Activated T-cell treated with anti-CD3 and anti-CD28 coated beads, Interleukin-2, amount 50 U/mL, for 4 hours (primary cell): Measurements from ENCODE around the gene ETV3. TPM values are rescaled to one million over a fixed set of nuclear protein-coding genes. Genes with fewer than 3 reads are reported as not detected.
"Not testable (repeated sequence)": the region's sequence is repeated elsewhere in the genome, so short reads cannot be mapped to it uniquely, and the experiment has no call there.

Experiments
- ATAC-seq, 2 donors: fragments of 200-7000 bp; cut with Tn5 transposase; one replicate each; pipeline ENCODE4 v1.10.0; 2021
- DNase-seq: peaks from one replicate; pipeline ENCODE4 v3.0.0-alpha.2; 2020
- H3K27me3 Mint-ChIP-seq: one replicate; pipeline ENCODE4 v1.8.0; 2021; ENCODE audit warnings: low read depth, mixed read lengths
- H3K36me3 Mint-ChIP-seq: one replicate; pipeline ENCODE4 v1.8.0; 2022; ENCODE audit warnings: mixed read lengths; ENCODE audit not compliant: insufficient read depth
- H3K4me1 Mint-ChIP-seq: one replicate; pipeline ENCODE4 v1.8.0; 2021; ENCODE audit warnings: low read depth, mixed read lengths
- H3K4me3 Mint-ChIP-seq: one replicate; pipeline ENCODE4 v1.8.0; 2021; ENCODE audit warnings: mild to moderate bottlenecking, moderate library complexity, mixed read lengths
- H3K9me3 Mint-ChIP-seq: one replicate; pipeline ENCODE4 v1.8.0; 2021; ENCODE audit warnings: mixed read lengths
- total RNA-seq, 3 donors: library from RNA; stranded (reverse); gene quantifications; one replicate each; pipeline ENCODE4 v1.2.1, GENCODE V29; 2021

ETV3 gene
- total RNA-seq, 3 donors from 2014 or later = 20.3 to 23.5 (median 21.2) TPM

GRCh38 chr1:157105298-157105987 is 32.8 kb downstream of the ETV3 start:
- Mint-ChIP-seq H3K36me3 (no peaks in the 10 kb centered on the region), H3K9me3 (no peaks in the 10 kb centered on the region), H3K4me1 (peaks cover 2% of the 10 kb centered on the region), H3K4me3 (no peak overlapping the region), H3K27me3 (peaks cover 30% of the 10 kb centered on the region)
- no peak for ATAC-seq
- DNase-seq = no peak

DNA sequence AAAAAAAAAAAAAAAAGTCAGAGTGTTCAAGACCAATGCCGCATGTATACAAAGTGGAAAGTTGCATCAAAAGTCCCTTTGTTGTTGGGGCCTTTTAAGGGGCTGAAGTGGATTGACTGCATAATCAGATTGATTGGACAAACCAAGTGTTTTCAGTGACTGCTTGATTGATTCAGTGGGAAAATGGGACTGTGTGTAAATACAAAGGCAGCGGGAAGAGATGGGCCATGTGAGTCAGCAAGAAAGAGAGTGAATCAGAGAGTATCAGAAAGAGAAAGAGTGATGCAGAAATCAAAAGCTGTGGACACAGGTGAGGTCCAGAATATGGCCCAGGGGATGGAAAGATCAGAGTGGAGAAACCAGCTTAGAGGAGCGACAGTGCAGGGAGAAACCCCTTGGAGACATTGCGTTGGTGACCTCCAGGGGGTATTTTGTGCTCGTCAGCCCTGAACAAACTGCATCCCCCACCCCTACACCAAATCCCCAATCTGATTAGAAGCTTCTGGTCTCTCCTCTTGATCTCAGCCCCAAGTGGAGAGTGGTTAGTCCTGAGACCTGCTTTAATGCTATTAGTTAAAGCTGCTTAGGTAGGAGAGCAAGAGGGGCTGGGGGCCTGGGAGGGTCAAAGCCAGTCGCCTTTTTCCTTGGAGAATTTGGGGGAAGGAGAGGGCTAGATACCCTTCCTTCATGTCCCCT is 33.4 kb downstream of the ETV3 start:
- DNase-seq (no peak), ATAC-seq (no peak)
- Mint-ChIP-seq H3K9me3 (no peaks in the 10 kb centered on the region), H3K4me1 (peaks cover 2% of the 10 kb centered on the region), H3K4me3 (no peak overlapping the region), H3K36me3 (no peaks in the 10 kb centered on the region), H3K27me3 (peaks cover 30% of the 10 kb centered on the region)

GRCh38 chr1:157103268-157103667 is 34.9 kb downstream of the ETV3 start:
- no peak for ATAC-seq
- Mint-ChIP-seq H3K4me1 (peaks cover 2% of the 10 kb centered on the region), H3K4me3 (no peak overlapping the region), H3K27me3 (peaks cover 22% of the 10 kb centered on the region), H3K9me3 (no peaks in the 10 kb centered on the region), H3K36me3 (no peaks in the 10 kb centered on the region)
- DNase-seq = no peak

GRCh38 chr1:157101149-157101548 is 37.0 kb downstream of the ETV3 start:
- no peaks in the 10 kb centered on the region for H3K36me3 Mint-ChIP-seq
- no peaks in the 10 kb centered on the region for H3K9me3 Mint-ChIP-seq
- ATAC-seq = no peak
- peaks cover 2% of the 10 kb centered on the region for H3K4me1 Mint-ChIP-seq
- DNase-seq = no peak
- H3K4me3 Mint-ChIP-seq = no peak overlapping the region
- peaks cover 5% of the 10 kb centered on the region for H3K27me3 Mint-ChIP-seq

DNA sequence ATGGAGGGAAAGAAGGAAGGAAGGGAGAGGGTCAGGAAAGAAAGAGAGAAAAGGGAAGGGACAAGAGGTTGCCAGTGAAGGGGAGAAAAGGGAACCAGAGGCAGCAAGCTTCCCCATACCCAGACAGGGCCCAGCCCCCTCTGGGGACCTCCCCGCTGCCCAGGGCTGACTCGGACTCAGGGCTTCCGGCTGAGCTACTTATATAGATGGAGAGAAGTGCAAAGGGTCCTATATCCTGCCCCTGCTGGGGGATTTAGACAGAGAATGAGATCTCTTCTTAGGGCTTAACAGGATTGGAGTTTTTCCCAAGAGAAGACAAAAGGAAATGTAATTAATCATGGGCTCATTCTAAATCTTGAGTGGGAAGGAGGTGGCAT is 38.6 kb downstream of the ETV3 start, which contains the start of gene ETV3L:
Gene ETV3L (minus strand): TSS at position 176 of the 377 bp plus-strand sequence. CDS start 285 bp downstream, outside the sequence.
- H3K9me3 Mint-ChIP-seq = no peaks in the 10 kb centered on the region
- no peak for DNase-seq
- H3K36me3 Mint-ChIP-seq = no peaks in the 10 kb centered on the region
- no peak for ATAC-seq
- H3K4me3 Mint-ChIP-seq = no peak within 1 kb of the TSS
- no peaks in the 10 kb centered on the region for H3K27me3 Mint-ChIP-seq
- H3K4me1 Mint-ChIP-seq = peaks cover 1% of the 10 kb centered on the region

GRCh38 chr1:157098987-157099632 is 39.1 kb downstream of the ETV3 start:
- not testable (repeated sequence) for DNase-seq, ATAC-seq, H3K4me1 Mint-ChIP-seq, H3K27me3 Mint-ChIP-seq, H3K9me3 Mint-ChIP-seq, H3K4me3 Mint-ChIP-seq, H3K36me3 Mint-ChIP-seq

DNA sequence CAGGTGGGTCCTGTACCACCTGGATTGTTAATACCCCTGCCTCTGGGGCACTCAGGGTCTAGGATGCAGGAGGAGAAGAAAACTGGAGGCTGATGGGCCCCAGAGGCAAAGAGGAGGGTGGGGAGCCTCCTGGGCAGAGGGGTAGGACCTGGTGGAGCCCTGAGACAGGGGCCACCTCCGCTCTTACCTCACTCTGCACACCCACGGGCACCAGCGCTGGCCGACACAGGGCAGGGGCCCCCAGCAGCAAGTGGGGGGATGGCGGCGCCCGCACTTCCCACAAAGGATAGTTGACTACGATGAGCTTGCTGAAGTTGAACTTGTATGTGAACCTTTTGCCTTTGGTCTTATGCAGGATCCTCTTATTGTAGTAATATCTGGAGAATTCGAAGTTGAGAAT is 39.7 kb downstream of the ETV3 start:
- H3K9me3 Mint-ChIP-seq = no peaks in the 10 kb centered on the region
- ATAC-seq = no peak
- no peak overlapping the region for H3K4me3 Mint-ChIP-seq
- no peak for DNase-seq
- no peaks in the 10 kb centered on the region for H3K27me3 Mint-ChIP-seq
- H3K36me3 Mint-ChIP-seq = no peaks in the 10 kb centered on the region
- no peaks in the 10 kb centered on the region for H3K4me1 Mint-ChIP-seq

DNA sequence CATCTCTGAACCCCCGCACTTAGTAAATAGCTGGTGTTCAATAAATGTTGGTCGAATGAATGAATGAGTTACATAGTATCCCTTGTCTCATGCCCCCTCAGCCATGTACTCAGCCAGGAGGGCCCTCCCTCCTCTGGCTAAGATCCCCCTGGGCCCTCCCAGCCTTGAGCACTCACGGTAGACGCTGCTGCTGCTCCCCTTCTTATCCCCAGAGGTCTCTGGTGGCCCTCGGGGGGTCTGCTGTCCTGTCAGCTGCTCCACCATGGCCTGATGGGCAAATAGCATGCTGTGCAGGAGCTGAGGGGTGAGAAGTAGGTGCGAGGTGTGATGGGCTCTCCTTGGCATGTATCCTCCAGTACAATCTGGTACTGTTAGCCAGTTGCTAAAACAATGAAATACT is 40.5 kb downstream of the ETV3 start:
- H3K4me1 Mint-ChIP-seq = no peaks in the 10 kb centered on the region

DNA sequence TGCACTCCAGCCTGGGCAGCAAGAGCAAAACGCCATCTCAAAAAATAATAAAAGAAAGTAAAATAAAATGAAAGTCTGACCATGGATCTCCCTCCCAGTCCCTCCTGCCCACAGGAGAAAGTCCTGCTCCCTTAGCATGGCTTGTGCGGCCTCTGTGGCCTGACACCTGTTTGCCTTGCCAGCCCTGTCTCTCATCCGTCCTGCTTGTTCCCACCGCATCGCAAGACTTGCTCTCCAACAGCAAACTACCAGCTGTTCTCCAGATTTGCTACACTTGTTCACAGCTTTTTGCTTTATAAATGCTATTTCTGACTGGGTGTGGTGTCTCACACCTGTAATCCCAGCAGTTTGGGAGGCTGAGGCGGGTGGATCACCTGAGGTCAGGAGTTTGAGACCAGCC is 41.3 kb downstream of the ETV3 start:
- Mint-ChIP-seq H3K27me3 (no peaks in the 10 kb centered on the region), H3K36me3 (no peaks in the 10 kb centered on the region), H3K4me1 (no peaks in the 10 kb centered on the region), H3K4me3 (no peak overlapping the region), H3K9me3 (no peaks in the 10 kb centered on the region)
- DNase-seq (no peak), ATAC-seq (no peak)

More for the DNA sequence above, 40.5 kb downstream of the ETV3 start:
- Mint-ChIP-seq H3K27me3 (no peaks in the 10 kb centered on the region), H3K36me3 (no peaks in the 10 kb centered on the region), H3K4me3 (no peak overlapping the region), H3K9me3 (no peaks in the 10 kb centered on the region)
- DNase-seq (no peak), ATAC-seq (no peak)

DNA sequence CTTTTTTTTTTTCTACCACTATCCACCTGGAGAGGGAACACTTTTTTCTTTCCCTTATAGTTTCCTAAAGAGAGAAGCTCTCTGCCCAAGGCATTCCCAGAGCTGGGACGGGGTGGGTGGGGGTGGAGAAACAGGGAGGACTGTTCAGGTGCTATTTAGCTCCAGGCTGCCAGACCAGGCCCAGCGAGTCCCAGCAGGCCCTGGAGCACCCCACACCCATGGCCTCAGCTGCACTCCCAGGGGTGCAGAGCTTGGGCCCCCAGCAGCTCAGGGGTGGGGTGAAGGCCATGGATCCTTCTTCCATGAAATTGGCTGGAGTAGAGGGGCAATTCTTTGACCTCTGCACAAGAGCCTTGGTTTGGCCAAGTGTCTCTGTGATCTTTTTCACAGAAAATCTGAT is 42.6 kb downstream of the ETV3 start:
- Mint-ChIP-seq H3K9me3 (no peaks in the 10 kb centered on the region), H3K36me3 (no peaks in the 10 kb centered on the region), H3K27me3 (peaks cover under 1% of the 10 kb centered on the region), H3K4me3 (no peak overlapping the region), H3K4me1 (no peaks in the 10 kb centered on the region)
- ATAC-seq (no peak), DNase-seq (no peak)

GRCh38 chr1:157095091-157095490 is 43.1 kb downstream of the ETV3 start:
- DNase-seq (no peak), ATAC-seq (no peak)
- Mint-ChIP-seq H3K27me3 (peaks cover 3% of the 10 kb centered on the region), H3K9me3 (no peaks in the 10 kb centered on the region), H3K4me3 (no peak overlapping the region), H3K36me3 (no peaks in the 10 kb centered on the region), H3K4me1 (peaks cover 4% of the 10 kb centered on the region)

DNA sequence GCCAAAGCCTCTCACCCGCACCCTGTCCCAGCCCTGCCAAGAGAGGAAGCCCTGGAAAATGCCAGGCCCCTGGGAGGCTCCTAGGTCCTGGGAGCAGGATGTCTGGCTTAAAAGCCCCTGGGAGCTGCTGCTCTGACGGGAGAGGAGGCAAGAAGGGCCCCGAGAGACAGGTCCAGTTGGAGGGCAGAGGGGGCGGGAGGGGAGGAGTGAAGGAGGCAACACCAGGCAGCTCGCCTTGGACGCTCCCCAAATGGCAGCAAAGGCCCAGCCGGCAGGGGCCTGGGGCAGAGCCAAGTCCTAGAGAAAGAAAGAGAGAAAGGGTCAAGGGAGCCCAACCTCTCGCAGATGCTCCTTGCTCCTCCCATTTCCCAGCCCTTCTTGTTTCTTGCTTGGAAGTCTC is 45.4 kb downstream of the ETV3 start:
- no peaks in the 10 kb centered on the region for H3K36me3 Mint-ChIP-seq
- DNase-seq = no peak
- peaks cover 6% of the 10 kb centered on the region for H3K27me3 Mint-ChIP-seq
- H3K4me3 Mint-ChIP-seq = no peak overlapping the region
- no peak for ATAC-seq
- peaks cover 5% of the 10 kb centered on the region for H3K4me1 Mint-ChIP-seq
- H3K9me3 Mint-ChIP-seq = no peaks in the 10 kb centered on the region

- H3K27me3 Mint-ChIP-seq = peaks cover 6% of the 10 kb centered on the region
- no peak overlapping the region for H3K4me3 Mint-ChIP-seq
- H3K9me3 Mint-ChIP-seq = no peaks in the 10 kb centered on the region
- DNase-seq (no peak), ATAC-seq (no peak)
- peaks cover 5% of the 10 kb centered on the region for H3K4me1 Mint-ChIP-seq
- H3K36me3 Mint-ChIP-seq = no peaks in the 10 kb centered on the region
Measured at GRCh38 chr1:157091668-157092273, 46.4 kb downstream of the ETV3 start.

DNA sequence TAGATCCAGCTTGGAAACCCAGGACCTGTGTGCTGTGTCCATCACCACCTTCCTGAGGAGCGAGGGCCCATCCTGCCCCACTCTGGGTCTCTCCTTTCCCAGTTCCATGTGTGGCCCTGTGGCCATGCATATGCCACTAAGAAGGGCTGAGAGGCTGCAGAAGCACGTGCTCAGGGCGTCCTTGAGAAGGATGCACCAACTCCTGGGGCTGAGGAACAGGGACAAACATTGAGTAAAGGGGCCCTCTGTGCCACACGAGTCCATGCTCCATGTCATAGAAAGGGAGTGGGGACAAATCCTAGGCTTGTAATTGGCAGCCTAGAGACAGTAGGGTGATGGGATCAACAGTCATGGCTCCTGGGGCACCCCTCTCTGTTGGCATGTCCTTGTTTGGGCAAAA is 47.0 kb downstream of the ETV3 start:
- H3K9me3 Mint-ChIP-seq = no peaks in the 10 kb centered on the region
- DNase-seq (no peak), ATAC-seq (no peak)
- H3K36me3 Mint-ChIP-seq = no peaks in the 10 kb centered on the region
- H3K27me3 Mint-ChIP-seq = peaks cover 6% of the 10 kb centered on the region
- H3K4me1 Mint-ChIP-seq = peaks cover 5% of the 10 kb centered on the region
- H3K4me3 Mint-ChIP-seq = no peak overlapping the region
